SK-N-SH (cell line): ENCODE data around the gene MYLK. TPM values are rescaled to one million over a fixed set of nuclear protein-coding genes. Genes with fewer than 3 reads are reported as not detected.

ENCODE experiments used
- CTCF ChIA-PET: fragments of 300-600, 350-600 bp; formaldehyde crosslinking; extraction: SDS; loops from one replicate; lab custom pipeline; 2021; lab: Yijun Ruan, JAX
- POLR2A ChIA-PET: fragments of 350-600 bp; sonication (Branson Sonifier 250); formaldehyde crosslinking; extraction: SDS; loops from one replicate; lab custom pipeline; 2020; ENCODE audit warnings: antibody characterized with exemption, inconsistent platforms; lab: Yijun Ruan, JAX
- DNase-seq: peaks from one replicate; pipeline ENCODE4 v3.0.0; 2012
- H2AFZ ChIP-seq: fragments of 200-600 bp; sonication (generic); 2 replicates; pipeline ENCODE4 v1.8.1; 2016; ENCODE audit warnings: antibody characterized with exemption, mild to moderate bottlenecking, low read depth
- H3F3A ChIP-seq: fragments of 200-600 bp; sonication (generic); replicated peaks from 2 replicates; pipeline ENCODE3; 2016; ENCODE audit warnings: antibody characterized with exemption, mild to moderate bottlenecking; ENCODE audit not compliant: insufficient read depth
- H3K27ac ChIP-seq, 2 experiments: fragments of 200-500 bp in 1 of 2; fragments of 200-600 bp in 1 of 2; sonication (Bioruptor generic) in 1 of 2; sonication (generic), shearing (Covaris generic) in 1 of 2; 2 replicates each; pipeline versions ENCODE4 v1.5.1 to v1.6.1; 2014 to 2016; ENCODE audit warnings: low read depth in 2 of 2, inconsistent platforms in 1 of 2, low read length in 1 of 2, mild to moderate bottlenecking in 1 of 2, mixed read lengths in 1 of 2
- H3K27me3 ChIP-seq: fragments of 200-600 bp; sonication (generic), shearing (Covaris generic); 2 replicates; pipeline ENCODE4 v1.6.1; 2016; ENCODE audit warnings: mixed run types; ENCODE audit not compliant: insufficient read depth
- H3K36me3 ChIP-seq, 2 experiments: fragments of 200-500 bp in 1 of 2; fragments of 200-600 bp in 1 of 2; sonication (Bioruptor generic) in 1 of 2; sonication (generic) in 1 of 2; replicated peaks in 1 of 2; 2 replicates each; pipeline versions ENCODE3 to v1.5.1; 2014 to 2016; ENCODE audit warnings: low read length in 1 of 2, mild to moderate bottlenecking in 1 of 2; ENCODE audit not compliant: insufficient read depth in 2 of 2, control insufficient read depth in 1 of 2
- H3K4me1 ChIP-seq, 2 experiments: fragments of 200-500 bp in 1 of 2; fragments of 200-600 bp in 1 of 2; sonication (Bioruptor generic) in 1 of 2; sonication (generic), shearing (Covaris generic) in 1 of 2; 2 replicates each; pipeline versions ENCODE4 v1.5.1 to v1.6.1; 2014 to 2016; ENCODE audit warnings: low read depth in 1 of 2, low read length in 1 of 2, mixed run types in 1 of 2; ENCODE audit not compliant: insufficient read depth in 2 of 2, control insufficient read depth in 1 of 2
- H3K4me2 ChIP-seq: fragments of 200-600 bp; sonication (generic), shearing (Covaris generic); 2 replicates; pipeline ENCODE4 v1.6.1; 2017; ENCODE audit warnings: mixed run types
- H3K4me3 ChIP-seq, 2 experiments: fragments of 200-500 bp in 1 of 2; fragments of 200-600 bp in 1 of 2; sonication (Bioruptor generic) in 1 of 2; sonication (generic), shearing (Covaris generic) in 1 of 2; 2 replicates each; pipeline versions ENCODE4 v1.5.1 to v1.8.1; 2014 to 2016; ENCODE audit warnings: low read depth in 2 of 2, inconsistent platforms in 1 of 2, low read length in 1 of 2, mild to moderate bottlenecking in 1 of 2, mixed read lengths in 1 of 2, moderate library complexity in 1 of 2
- H3K79me2 ChIP-seq: fragments of 200-600 bp; sonication (generic); 2 replicates; pipeline ENCODE4 v1.8.1; 2017; ENCODE audit warnings: mild to moderate bottlenecking; ENCODE audit not compliant: insufficient read depth
- H3K9ac ChIP-seq: fragments of 200-600 bp; sonication (generic); 2 replicates; pipeline ENCODE4 v1.6.1; 2017; ENCODE audit warnings: mixed run types
- H3K9me2 ChIP-seq: fragments of 200-600 bp; sonication (generic); 2 replicates; pipeline ENCODE4 v1.6.1; 2017; ENCODE audit warnings: mixed run types
- H3K9me3 ChIP-seq: fragments of 200-600 bp; sonication (generic); 2 replicates; pipeline ENCODE4 v1.6.1; 2017; ENCODE audit warnings: mixed run types, mild to moderate bottlenecking, moderate library complexity
- H4K20me1 ChIP-seq: fragments of 200-600 bp; sonication (generic); 2 replicates; pipeline ENCODE4 v1.6.1; 2017; ENCODE audit warnings: mild to moderate bottlenecking, mixed run types; ENCODE audit not compliant: insufficient read depth
- CHD2 ChIP-seq: fragments of 150-350 bp; IDR thresholded peaks from 2 replicates; pipeline ENCODE4 v1.6.1; 2018; ENCODE audit warnings: low read length; ENCODE audit not compliant: partially characterized antibody
- ELF1 ChIP-seq: IDR thresholded peaks from 2 replicates; pipeline ENCODE4 v1.4.0; 2012
- FOXM1 ChIP-seq: IDR thresholded peaks from 2 replicates; pipeline ENCODE4 v1.4.0; 2012; ENCODE audit warnings: low read depth, mild to moderate bottlenecking
- GABPA ChIP-seq: IDR thresholded peaks from 2 replicates; pipeline ENCODE4 v1.4.0; 2012; ENCODE audit warnings: low read depth, mild to moderate bottlenecking
- GATA2 ChIP-seq: sonication (generic); formaldehyde crosslinking; IDR thresholded peaks from 2 replicates; pipeline ENCODE4 v1.5.0; 2020; ENCODE audit warnings: mild to moderate bottlenecking, missing genetic modification reagents
- JUND ChIP-seq: IDR thresholded peaks from 2 replicates; pipeline ENCODE4 v1.4.0; 2012
- MEF2A ChIP-seq: IDR thresholded peaks from 2 replicates; pipeline ENCODE4 v1.4.0; 2012; ENCODE audit warnings: low read depth, borderline replicate concordance
- MXI1 ChIP-seq: IDR thresholded peaks from 2 replicates; pipeline ENCODE4 v1.6.1; 2012; ENCODE audit warnings: mild to moderate bottlenecking, low read depth, low read length, improper control_type of control experiment
- RFX5 ChIP-seq: IDR thresholded peaks from 2 replicates; pipeline ENCODE4 v1.6.1; 2012; ENCODE audit warnings: mild to moderate bottlenecking, improper control_type of control experiment, low read length
- SIN3A ChIP-seq: IDR thresholded peaks from 2 replicates; pipeline ENCODE4 v1.6.1; 2012; ENCODE audit warnings: low read depth, mild to moderate bottlenecking, low read length, moderate library complexity, borderline replicate concordance
- SMC3 ChIP-seq: IDR thresholded peaks from 2 replicates; pipeline ENCODE4 v1.6.1; 2012; ENCODE audit warnings: low read depth, low read length, improper control_type of control experiment
- TAF1 ChIP-seq: IDR thresholded peaks from 2 replicates; pipeline ENCODE4 v1.6.1; 2012; ENCODE audit warnings: low read depth, mild to moderate bottlenecking, low read length, moderate library complexity, borderline replicate concordance
- TCF12 ChIP-seq: IDR thresholded peaks from 2 replicates; pipeline ENCODE4 v1.4.0; 2012
- WGBS: methylation state at CpG from one replicate; pipeline ENCODE4 v1.1.6; 2017; ENCODE audit warnings: low lambda C conversion rate; 5-methylcytosine and 5-hydroxymethylcytosine counted together
- polyA plus RNA-seq, 3 experiments: library from polyadenylated mRNA; depleted of rRNA; stranded (reverse); fragments of >200 nt; gene quantifications; 2 replicates each; pipeline ENCODE4 v1.2.3, GENCODE V29; 2012
- TF ChIP-seq, protein P1 (sequence below): fragments of 150-350 bp; IDR thresholded peaks from 2 replicates; pipeline ENCODE4 v1.6.1; 2016; ENCODE audit warnings: mild to moderate bottlenecking, low read depth, low read length
- TF ChIP-seq, protein P2 (sequence below): IDR thresholded peaks from 2 replicates; pipeline ENCODE4 v1.6.1; 2012; ENCODE audit warnings: mild to moderate bottlenecking, low read depth, low read length, moderate library complexity
- TF ChIP-seq, protein P3 (sequence below): fragments of 150-350 bp; IDR thresholded peaks from 2 replicates; pipeline ENCODE4 v1.6.1; 2017; ENCODE audit warnings: antibody characterized with exemption, low read length, low read depth, borderline replicate concordance

Gene MYLK
- polyA plus RNA-seq, 1 of the 3 experiments (the other 2 are of a cell fraction): 272 TPM

DNA sequence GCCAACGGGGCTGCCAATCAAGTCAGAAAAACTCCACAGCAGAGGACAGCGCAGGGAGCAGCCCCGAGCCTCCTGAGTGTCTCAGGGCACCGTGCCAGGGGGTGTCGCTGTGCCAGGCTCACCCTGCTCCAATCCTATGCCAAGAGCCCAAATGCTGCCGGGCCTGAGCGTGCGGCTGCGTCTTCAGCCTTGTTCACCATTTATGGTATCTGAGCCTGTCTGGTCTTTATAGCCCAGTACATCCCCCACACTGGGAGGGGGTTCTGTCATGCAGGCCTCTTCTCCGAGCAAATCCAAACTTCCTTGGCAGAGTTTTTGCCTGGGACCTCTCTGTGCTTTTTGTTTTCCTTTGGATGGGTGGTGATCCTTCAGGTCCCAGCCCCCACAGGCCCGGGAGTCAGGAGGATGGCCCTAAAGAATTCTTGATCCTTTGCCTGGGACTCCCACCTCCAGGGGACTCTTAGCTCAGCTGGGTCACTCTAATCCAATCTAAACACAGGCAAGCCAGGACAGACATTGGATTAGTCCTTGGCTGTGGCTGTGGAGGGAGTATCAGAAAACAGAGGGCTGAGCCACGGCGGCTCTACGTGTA, 164.2 kb downstream of the MYLK start:
- no peaks in the 10 kb centered on the region for H3K9me3 ChIP-seq
- H3K36me3 ChIP-seq: peaks cover 39 to 49% of the 10 kb centered on the region in 2 experiments
- H3F3A ChIP-seq: peaks cover 50% of the 10 kb centered on the region
- TF ChIP-seq TAF1 (no peak), TCF12 (no peak), GABPA (no peak), FOXM1 (no peak), MEF2A (no peak), CHD2 (no peak), GATA2 (CRISPR knock-in tag) (no peak), ELF1 (no peak), MXI1 (no peak), RFX5 (no peak), SIN3A (no peak), JUND (no peak), SMC3 (no peak)
- TF ChIP-seq, protein P1, sequence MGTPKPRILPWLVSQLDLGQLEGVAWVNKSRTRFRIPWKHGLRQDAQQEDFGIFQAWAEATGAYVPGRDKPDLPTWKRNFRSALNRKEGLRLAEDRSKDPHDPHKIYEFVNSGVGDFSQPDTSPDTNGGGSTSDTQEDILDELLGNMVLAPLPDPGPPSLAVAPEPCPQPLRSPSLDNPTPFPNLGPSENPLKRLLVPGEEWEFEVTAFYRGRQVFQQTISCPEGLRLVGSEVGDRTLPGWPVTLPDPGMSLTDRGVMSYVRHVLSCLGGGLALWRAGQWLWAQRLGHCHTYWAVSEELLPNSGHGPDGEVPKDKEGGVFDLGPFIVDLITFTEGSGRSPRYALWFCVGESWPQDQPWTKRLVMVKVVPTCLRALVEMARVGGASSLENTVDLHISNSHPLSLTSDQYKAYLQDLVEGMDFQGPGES: no peak
- TF ChIP-seq, protein P2, sequence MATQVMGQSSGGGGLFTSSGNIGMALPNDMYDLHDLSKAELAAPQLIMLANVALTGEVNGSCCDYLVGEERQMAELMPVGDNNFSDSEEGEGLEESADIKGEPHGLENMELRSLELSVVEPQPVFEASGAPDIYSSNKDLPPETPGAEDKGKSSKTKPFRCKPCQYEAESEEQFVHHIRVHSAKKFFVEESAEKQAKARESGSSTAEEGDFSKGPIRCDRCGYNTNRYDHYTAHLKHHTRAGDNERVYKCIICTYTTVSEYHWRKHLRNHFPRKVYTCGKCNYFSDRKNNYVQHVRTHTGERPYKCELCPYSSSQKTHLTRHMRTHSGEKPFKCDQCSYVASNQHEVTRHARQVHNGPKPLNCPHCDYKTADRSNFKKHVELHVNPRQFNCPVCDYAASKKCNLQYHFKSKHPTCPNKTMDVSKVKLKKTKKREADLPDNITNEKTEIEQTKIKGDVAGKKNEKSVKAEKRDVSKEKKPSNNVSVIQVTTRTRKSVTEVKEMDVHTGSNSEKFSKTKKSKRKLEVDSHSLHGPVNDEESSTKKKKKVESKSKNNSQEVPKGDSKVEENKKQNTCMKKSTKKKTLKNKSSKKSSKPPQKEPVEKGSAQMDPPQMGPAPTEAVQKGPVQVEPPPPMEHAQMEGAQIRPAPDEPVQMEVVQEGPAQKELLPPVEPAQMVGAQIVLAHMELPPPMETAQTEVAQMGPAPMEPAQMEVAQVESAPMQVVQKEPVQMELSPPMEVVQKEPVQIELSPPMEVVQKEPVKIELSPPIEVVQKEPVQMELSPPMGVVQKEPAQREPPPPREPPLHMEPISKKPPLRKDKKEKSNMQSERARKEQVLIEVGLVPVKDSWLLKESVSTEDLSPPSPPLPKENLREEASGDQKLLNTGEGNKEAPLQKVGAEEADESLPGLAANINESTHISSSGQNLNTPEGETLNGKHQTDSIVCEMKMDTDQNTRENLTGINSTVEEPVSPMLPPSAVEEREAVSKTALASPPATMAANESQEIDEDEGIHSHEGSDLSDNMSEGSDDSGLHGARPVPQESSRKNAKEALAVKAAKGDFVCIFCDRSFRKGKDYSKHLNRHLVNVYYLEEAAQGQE: no peak
- TF ChIP-seq, protein P3, sequence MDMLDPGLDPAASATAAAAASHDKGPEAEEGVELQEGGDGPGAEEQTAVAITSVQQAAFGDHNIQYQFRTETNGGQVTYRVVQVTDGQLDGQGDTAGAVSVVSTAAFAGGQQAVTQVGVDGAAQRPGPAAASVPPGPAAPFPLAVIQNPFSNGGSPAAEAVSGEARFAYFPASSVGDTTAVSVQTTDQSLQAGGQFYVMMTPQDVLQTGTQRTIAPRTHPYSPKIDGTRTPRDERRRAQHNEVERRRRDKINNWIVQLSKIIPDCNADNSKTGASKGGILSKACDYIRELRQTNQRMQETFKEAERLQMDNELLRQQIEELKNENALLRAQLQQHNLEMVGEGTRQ: no peak
- TF ChIP-seq, all 33 proteins: peak for 0
- no peak for DNase-seq
- Histone ChIP-seq H3K4me1 (peaks cover 37 to 41% of the 10 kb centered on the region in 2 experiments; a peak in 3 of 4 replicates), H3K4me2 (no peak overlapping the region), H3K9me2 (no peaks in the 10 kb centered on the region), H2AFZ (no peak overlapping the region), H3K27ac (peak overlapping the region; percentile 40 to 82), H3K9ac (0 out of 2 replicates have a peak overlapping the region, but pooled peaks have one; percentile 11), H3K4me3 (no peak overlapping the region), H3K27me3 (no peaks in the 10 kb centered on the region), H3K79me2 (peaks cover 15% of the 10 kb centered on the region; the same call in 1 of the 2 replicates), H4K20me1 (no peaks in the 10 kb centered on the region)
- 82% methylated on average over 6 of the region's 14 CpGs for WGBS
- ChIA-PET POLR2A (interaction anchor here (1.2 kb wide), 1 partner anchor 68 kb away, joined by 3 read pairs; no protein-coding TSS in a partner anchor), CTCF (interaction anchor here (0.7 to 9.0 kb wide), 11 partner anchors 21 to 840 kb away, joined by 3 to 123 read pairs (median 3); no protein-coding TSS in a partner anchor)
